KOPT-K1 (cell line): ENCODE data around the gene ZEB1.

Experiments used
- H3K27ac ChIP-seq: fragments of 200-600 bp; sonication (generic); 2 replicates; pipeline ENCODE4 v1.5.1; 2016; ENCODE audit warnings: antibody characterized with exemption, mild to moderate bottlenecking, low read depth, low read length; ENCODE audit not compliant: poor library complexity, severe bottlenecking
- H3K36me3 ChIP-seq: fragments of 200-600 bp; sonication (generic); 2 replicates; pipeline ENCODE4 v1.5.1; 2017; ENCODE audit warnings: antibody characterized with exemption, mild to moderate bottlenecking, low read length, moderate library complexity; ENCODE audit not compliant: insufficient read depth
- H3K9me3 ChIP-seq: fragments of 200-600 bp; sonication (generic); 2 replicates; pipeline ENCODE4 v1.5.1; 2017; ENCODE audit warnings: antibody characterized with exemption, low read length, mild to moderate bottlenecking; ENCODE audit not compliant: insufficient read depth, poor library complexity, severe bottlenecking

Gene ZEB1

GRCh38 chr10:31368724-31369123, 49.7 kb downstream of the ZEB1 start:
- H3K36me3 ChIP-seq = peaks cover 6% of the 10 kb centered on the region
- no peaks in the 10 kb centered on the region for H3K9me3 ChIP-seq
- H3K27ac ChIP-seq = no peak overlapping the region

GRCh38 chr10:31372439-31372838, 53.4 kb downstream of the ZEB1 start:
- Histone ChIP-seq H3K27ac (no peak overlapping the region), H3K36me3 (no peaks in the 10 kb centered on the region; the same call in 1 of the 2 replicates)

DNA sequence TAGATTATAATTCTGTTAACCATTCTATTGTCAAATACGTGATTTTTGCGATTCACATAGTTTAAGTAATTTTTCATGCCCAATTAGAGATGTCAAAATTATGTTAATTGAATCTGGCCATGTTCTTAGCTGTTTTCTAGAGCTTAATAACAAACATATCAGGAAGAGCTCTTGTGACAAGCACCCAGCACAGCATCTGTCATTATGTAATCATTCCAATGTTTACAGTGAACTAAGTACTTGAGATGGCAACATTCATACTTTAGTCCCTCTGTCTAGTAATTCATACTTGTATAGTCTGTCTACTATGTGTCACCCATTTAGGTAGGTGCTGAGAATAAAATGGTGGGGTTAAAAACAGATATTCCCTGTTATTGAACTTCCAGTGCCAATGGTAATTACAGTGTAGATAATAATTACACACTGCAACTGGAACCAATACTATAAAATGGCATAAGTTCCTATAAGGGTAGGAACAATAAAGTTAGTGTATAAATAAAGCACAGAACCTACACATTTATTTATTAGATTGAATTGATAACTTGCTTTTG, 55.2 kb downstream of the ZEB1 start:
- Histone ChIP-seq H3K27ac (no peak overlapping the region), H3K36me3 (no peaks in the 10 kb centered on the region; the same call in 1 of the 2 replicates), H3K9me3 (no peaks in the 10 kb centered on the region)

More at GRCh38 chr10:31372439-31372838, 53.4 kb downstream of the ZEB1 start:
- H3K9me3 ChIP-seq = no peaks in the 10 kb centered on the region

- H3K36me3 ChIP-seq = no peaks in the 10 kb centered on the region; the same call in 1 of the 2 replicates
Measured at GRCh38 chr10:31381171-31381570, 62.2 kb downstream of the ZEB1 start.

GRCh38 chr10:31381766-31382316, 62.8 kb downstream of the ZEB1 start:
- Histone ChIP-seq H3K27ac (no peak overlapping the region), H3K36me3 (peaks cover 3% of the 10 kb centered on the region; the same call in 1 of the 2 replicates), H3K9me3 (no peaks in the 10 kb centered on the region)

More at GRCh38 chr10:31381171-31381570, 62.2 kb downstream of the ZEB1 start:
- no peaks in the 10 kb centered on the region for H3K9me3 ChIP-seq
- H3K27ac ChIP-seq = no peak overlapping the region

DNA sequence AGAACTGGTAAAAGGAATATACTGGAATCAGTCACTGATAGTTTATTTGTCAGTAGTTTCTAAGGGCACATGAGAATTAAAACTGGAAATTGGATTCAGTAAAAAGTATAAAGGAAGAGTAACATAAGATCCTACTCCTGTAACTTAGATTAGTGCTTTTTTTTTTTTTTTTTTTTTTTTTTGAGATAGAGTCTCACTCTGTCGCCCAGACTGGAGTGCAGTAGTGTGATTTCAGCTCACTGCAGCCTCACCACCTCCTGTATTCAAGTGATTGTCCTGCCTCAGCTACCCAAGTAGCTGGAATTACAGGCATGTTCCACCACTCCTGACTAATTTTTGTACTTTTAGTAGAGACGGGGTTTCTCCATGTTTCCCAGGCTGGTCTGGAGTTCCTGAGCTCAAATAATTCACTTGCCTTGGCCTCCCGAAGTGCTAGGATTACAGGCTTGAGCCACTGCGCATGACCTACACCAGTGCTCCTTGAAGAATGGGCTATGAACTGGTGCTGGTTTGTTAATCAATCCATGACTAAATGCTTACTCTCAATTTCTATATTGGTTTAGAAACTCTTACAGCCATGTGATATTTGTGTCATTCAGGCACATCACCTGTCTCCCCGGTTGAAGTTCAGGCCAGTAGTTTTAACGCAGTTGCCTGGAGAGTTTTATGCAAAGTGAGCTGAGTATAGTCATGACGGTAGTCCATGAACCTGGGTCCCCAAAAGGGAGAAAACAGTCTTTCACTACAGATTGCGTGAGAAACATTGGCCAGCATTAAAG, 65.0 kb downstream of the ZEB1 start:
- H3K27ac ChIP-seq = no peak overlapping the region
- H3K9me3 ChIP-seq = no peaks in the 10 kb centered on the region
- peaks cover 24% of the 10 kb centered on the region for H3K36me3 ChIP-seq

DNA sequence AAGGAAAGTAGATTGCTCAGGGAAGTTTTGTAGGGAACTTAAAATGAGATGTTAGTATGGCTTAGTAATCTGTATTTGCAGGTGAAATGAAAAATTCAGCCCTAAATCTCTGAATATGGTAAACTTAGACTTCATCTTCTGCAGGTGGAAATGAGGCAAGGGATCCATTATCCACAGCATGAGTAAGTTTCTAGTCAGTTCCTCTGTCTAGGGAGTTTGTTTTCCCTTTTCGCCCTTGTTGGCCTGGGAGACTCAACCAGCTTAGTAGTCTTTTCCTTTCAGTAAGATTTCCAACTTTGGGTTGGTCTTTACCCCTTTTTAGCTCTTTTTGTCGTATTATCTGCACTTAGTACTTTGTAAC, 65.6 kb downstream of the ZEB1 start:
- H3K9me3 ChIP-seq = no peaks in the 10 kb centered on the region
- H3K36me3 ChIP-seq = peaks cover 29% of the 10 kb centered on the region
- no peak overlapping the region for H3K27ac ChIP-seq

DNA sequence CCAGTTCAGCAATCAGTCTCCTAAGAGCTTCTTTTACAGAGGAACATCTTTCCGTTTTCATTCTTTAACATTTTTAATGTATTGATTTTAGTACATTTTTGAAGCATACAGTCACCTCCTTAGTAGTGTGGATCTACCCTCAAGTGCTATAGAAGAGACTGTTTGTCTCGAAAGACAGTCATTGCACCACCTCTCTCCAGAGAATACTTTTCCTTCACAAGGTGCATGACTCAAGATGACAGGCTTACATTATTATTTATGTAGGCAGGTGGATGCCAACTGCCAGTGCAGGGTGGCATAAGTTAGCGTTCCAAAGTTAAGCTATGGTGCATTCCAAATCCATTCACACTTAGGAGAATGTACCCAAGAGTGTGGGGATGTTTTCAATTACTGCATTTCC, 71.8 kb downstream of the ZEB1 start:
- H3K36me3 ChIP-seq = peaks cover 50% of the 10 kb centered on the region
- H3K9me3 ChIP-seq = no peaks in the 10 kb centered on the region
- H3K27ac ChIP-seq = no peak overlapping the region

DNA sequence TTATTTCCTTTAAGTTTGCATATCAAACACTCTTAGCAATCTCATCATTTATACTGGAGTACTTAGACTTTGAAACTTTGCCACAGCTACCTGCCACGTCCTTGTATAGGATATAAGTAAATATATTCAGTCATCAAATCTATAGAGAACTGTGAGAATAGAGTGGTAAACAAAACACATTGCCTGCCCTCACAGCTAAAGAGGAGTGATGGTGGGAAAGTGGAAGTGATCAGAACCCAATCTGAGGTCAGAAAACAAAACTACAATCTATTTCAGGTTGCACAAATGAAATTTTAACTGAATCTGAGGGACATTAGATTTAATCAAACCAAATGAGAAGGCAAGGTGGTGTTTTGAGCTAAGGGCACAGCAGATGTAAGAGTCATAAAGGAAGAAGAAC, 74.8 kb downstream of the ZEB1 start:
- H3K27ac ChIP-seq = no peak overlapping the region
- peaks cover 27% of the 10 kb centered on the region for H3K36me3 ChIP-seq

GRCh38 chr10:31395695-31396094, 76.7 kb downstream of the ZEB1 start:
- Histone ChIP-seq H3K27ac (no peak overlapping the region), H3K36me3 (peaks cover 11% of the 10 kb centered on the region), H3K9me3 (no peaks in the 10 kb centered on the region)

More for the DNA sequence above, 74.8 kb downstream of the ZEB1 start:
- H3K9me3 ChIP-seq = no peaks in the 10 kb centered on the region

DNA sequence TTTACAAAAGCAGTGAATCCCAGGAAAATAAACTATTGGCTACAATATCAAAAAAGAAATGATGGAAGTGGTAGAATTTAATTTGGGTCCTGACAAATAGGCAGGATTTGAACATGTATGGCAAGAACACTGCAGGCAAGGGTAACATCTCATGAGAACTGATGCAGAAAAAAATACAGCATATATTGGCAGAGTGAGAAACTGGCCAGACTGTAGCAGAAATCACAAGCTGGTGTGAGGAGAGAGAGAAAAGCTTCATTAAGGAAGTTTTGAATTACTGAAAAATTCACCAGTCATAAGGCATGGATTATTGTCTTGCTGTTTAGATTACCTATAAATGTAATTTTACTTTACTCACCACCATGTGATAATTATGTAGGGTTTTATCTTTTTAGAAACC, 77.4 kb downstream of the ZEB1 start:
- Histone ChIP-seq H3K9me3 (no peaks in the 10 kb centered on the region), H3K36me3 (peaks cover 4% of the 10 kb centered on the region; the same call in 1 of the 2 replicates), H3K27ac (no peak overlapping the region)

GRCh38 chr10:31397852-31398251, 78.8 kb downstream of the ZEB1 start:
- no peaks in the 10 kb centered on the region for H3K36me3 ChIP-seq
- no peaks in the 10 kb centered on the region for H3K9me3 ChIP-seq
- H3K27ac ChIP-seq = peak overlapping the region; percentile 38

DNA sequence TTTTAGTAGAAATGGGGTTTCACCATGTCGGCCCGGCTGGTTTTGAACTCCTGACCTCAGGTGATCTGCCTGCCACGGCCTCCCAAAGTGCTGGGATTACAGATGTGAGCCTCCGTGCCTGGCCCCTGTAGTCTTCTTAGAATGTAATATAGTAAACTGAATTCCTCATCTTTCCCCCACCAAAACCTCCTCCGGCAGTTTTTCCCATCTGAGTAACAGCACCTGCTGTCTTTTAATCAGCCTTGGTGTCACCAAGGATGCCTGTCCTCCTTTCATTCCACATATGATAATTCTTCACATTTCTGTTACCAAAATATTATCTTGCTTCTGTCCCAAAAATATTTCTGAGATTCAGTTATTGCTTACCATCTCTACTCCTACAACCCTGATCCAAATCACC, 80.2 kb downstream of the ZEB1 start:
- no peak overlapping the region for H3K27ac ChIP-seq
- H3K9me3 ChIP-seq = no peaks in the 10 kb centered on the region
- H3K36me3 ChIP-seq = no peaks in the 10 kb centered on the region

GRCh38 chr10:31399631-31400030, 80.6 kb downstream of the ZEB1 start:
- Histone ChIP-seq H3K9me3 (no peaks in the 10 kb centered on the region), H3K36me3 (no peaks in the 10 kb centered on the region), H3K27ac (no peak overlapping the region)

DNA sequence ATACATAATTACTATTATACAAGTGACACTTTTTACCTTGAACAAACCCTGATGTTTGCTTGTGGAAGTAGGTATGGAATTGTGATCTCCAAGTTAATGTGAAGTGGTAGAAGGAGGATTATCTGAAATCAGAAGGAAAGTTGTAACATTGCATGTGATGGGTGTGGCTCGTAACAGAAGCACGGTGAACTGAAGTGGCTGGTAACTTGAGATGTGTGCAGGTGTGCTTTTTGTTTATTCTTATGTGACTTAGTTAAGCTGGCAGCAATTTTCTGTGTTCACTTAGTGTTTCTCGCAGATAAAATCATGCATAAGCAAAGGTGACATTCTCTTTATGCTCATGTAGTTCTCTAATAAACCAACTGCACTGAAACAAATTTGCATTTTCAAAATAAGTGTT, 82.3 kb downstream of the ZEB1 start:
- no peaks in the 10 kb centered on the region; the same call in 1 of the 2 replicates for H3K36me3 ChIP-seq
- no peak overlapping the region for H3K27ac ChIP-seq
- peaks cover 5% of the 10 kb centered on the region for H3K9me3 ChIP-seq
